Endothelial cell of umbilical vein (primary cell): ENCODE data around the gene SLC1A4. TPM values are rescaled to one million over a fixed set of nuclear protein-coding genes. Genes with fewer than 3 reads are reported as not detected.

Source experiments
- BruUV-seq: library from RNA; stranded (reverse); fragments of 400-500 nt; replicated peaks from 2 replicates; lab custom pipeline; 2021; lab: Mats Ljungman, UMichigan
- CTCF ChIA-PET: fragments of 300-600, 350-600 bp; sonication (Branson Sonifier 250); formaldehyde crosslinking; loops from one replicate; lab custom pipeline; 2021; ENCODE audit warnings: antibody characterized with exemption, inconsistent platforms; lab: Charles Lee
- POLR2A ChIA-PET: fragments of 300-600, 350-600 bp; sonication (Branson Sonifier 250); formaldehyde crosslinking; loops from one replicate; lab custom pipeline; 2021; ENCODE audit warnings: antibody characterized with exemption, inconsistent platforms; lab: Charles Lee
- DNase-seq: peaks from one replicate; pipeline ENCODE4 v3.0.0-alpha.2; 2011; ENCODE audit warnings: low read depth, low spot score
- FAIRE-seq: peaks from 2 replicates; lab custom pipeline; 2011; peaks lifted over from hg19 to GRCh38; lab: Jason Lieb, UNC
- H2AFZ ChIP-seq: 2 replicates; pipeline ENCODE4 v1.6.0; 2012; ENCODE audit warnings: low read depth, low read length, control low read depth, inconsistent platforms
- H3K27ac ChIP-seq: 2 replicates; pipeline ENCODE4 v1.5.1; 2011; ENCODE audit warnings: low read depth, mild to moderate bottlenecking, control low read depth, low read length, moderate library complexity; ENCODE audit not compliant: insufficient read depth
- H3K27me3 ChIP-seq, 2 experiments: 2 replicates each; pipeline versions ENCODE4 v1.6.0 to v1.6.1; 2011; ENCODE audit warnings: low read length in 2 of 2, mixed read lengths in 1 of 2; ENCODE audit not compliant: control insufficient read depth in 2 of 2, insufficient read depth in 2 of 2
- H3K36me3 ChIP-seq, 2 experiments: 2 replicates in 1 of 2; 3 replicates in 1 of 2; pipeline ENCODE4 v1.5.1; 2011; ENCODE audit warnings: low read length in 2 of 2, mild to moderate bottlenecking in 1 of 2, moderate library complexity in 1 of 2; ENCODE audit not compliant: control insufficient read depth in 2 of 2, insufficient read depth in 2 of 2; ENCODE audit errors: extremely low read depth in 1 of 2
- H3K4me1 ChIP-seq: 3 replicates; pipeline ENCODE4 v1.5.1; 2011; ENCODE audit warnings: mild to moderate bottlenecking, low read length; ENCODE audit not compliant: control insufficient read depth, insufficient read depth; ENCODE audit errors: extremely low read depth
- H3K4me2 ChIP-seq: 2 replicates; pipeline ENCODE4 v1.6.1; 2011; ENCODE audit warnings: low read length, control low read depth, mixed read lengths; ENCODE audit not compliant: insufficient read depth
- H3K4me3 ChIP-seq, 3 experiments: fragments of 200-600 bp in 1 of 3; sonication (generic), shearing (Covaris generic) in 1 of 3; replicated peaks in 1 of 3; 2 replicates each; pipeline ENCODE4 v1.5.1; 2011 to 2016; ENCODE audit warnings: control low read depth in 3 of 3, low read length in 3 of 3, mild to moderate bottlenecking in 2 of 3, inconsistent platforms in 1 of 3, low read depth in 1 of 3, moderate library complexity in 1 of 3; ENCODE audit not compliant: insufficient read depth in 1 of 3
- H3K79me2 ChIP-seq: 2 replicates; pipeline ENCODE4 v1.6.0; 2012; ENCODE audit warnings: low read length, inconsistent platforms; ENCODE audit not compliant: control insufficient read depth, insufficient read depth
- H3K9ac ChIP-seq: replicated peaks from 2 replicates; pipeline ENCODE3; 2011; ENCODE audit warnings: low read length, control low read depth; ENCODE audit not compliant: insufficient read depth; ENCODE audit errors: extremely low read depth
- H3K9me1 ChIP-seq: replicated peaks from 3 replicates; pipeline ENCODE4 v1.6.0; 2011; ENCODE audit warnings: mild to moderate bottlenecking, low read length; ENCODE audit not compliant: control insufficient read depth, insufficient read depth; ENCODE audit errors: extremely low read depth
- H3K9me3 ChIP-seq: replicated peaks from 2 replicates; pipeline ENCODE4 v1.5.1; 2012; ENCODE audit warnings: low read length, inconsistent platforms; ENCODE audit not compliant: control insufficient read depth, insufficient read depth
- H4K20me1 ChIP-seq: replicated peaks from 2 replicates; pipeline ENCODE3; 2011; ENCODE audit warnings: mild to moderate bottlenecking, low read length; ENCODE audit not compliant: control insufficient read depth, insufficient read depth; ENCODE audit errors: extremely low read depth
- EZH2 ChIP-seq: IDR thresholded peaks from 2 replicates; pipeline ENCODE4 v1.6.1; 2012; ENCODE audit warnings: borderline replicate concordance, low read depth, mild to moderate bottlenecking, moderate library complexity, low read length, inconsistent platforms; ENCODE audit not compliant: severe bottlenecking
- FOS ChIP-seq: IDR thresholded peaks from 2 replicates; pipeline ENCODE4 v1.6.1; 2011; ENCODE audit warnings: mild to moderate bottlenecking, low read length, moderate library complexity, borderline replicate concordance; ENCODE audit not compliant: insufficient read depth
- GATA2 ChIP-seq: IDR thresholded peaks from 2 replicates; pipeline ENCODE4 v1.7.0; 2011; ENCODE audit warnings: low read depth, mild to moderate bottlenecking, moderate library complexity, mixed read lengths, low read length; ENCODE audit not compliant: insufficient read length, insufficient read depth
- JUN ChIP-seq: IDR thresholded peaks from 2 replicates; pipeline ENCODE4 v1.6.1; 2011; ENCODE audit warnings: borderline replicate concordance, low read depth; ENCODE audit not compliant: insufficient read length, insufficient read depth
- MYC ChIP-seq: IDR thresholded peaks from one replicate; pipeline ENCODE4 v1.6.1; 2011; ENCODE audit warnings: mild to moderate bottlenecking, low read depth, low read length
- POLR2A ChIP-seq: IDR thresholded peaks from 2 replicates; pipeline ENCODE4 v1.6.1; 2012; ENCODE audit warnings: low read depth, mild to moderate bottlenecking, control low read depth, low read length
- POLR2AphosphoS5 ChIP-seq: IDR thresholded peaks from 2 replicates; pipeline ENCODE4 v1.6.1; 2012; ENCODE audit warnings: low read depth, mild to moderate bottlenecking, control low read depth, low read length, moderate library complexity; ENCODE audit not compliant: insufficient read depth
- dilution Hi-C: fragments of 300-500 bp; cut with MboI; formaldehyde crosslinking; loops from one replicate; pipeline ENCODE4 v1.15.0; 2019; ENCODE audit warnings: low sequenced_read_pairs; ENCODE audit not compliant: extremely low pct_ligation_motif_present
- intact Hi-C: fragments of 100-400 bp; cut with micrococcal nuclease; formaldehyde crosslinking; loops from one replicate; pipeline ENCODE4 v1.10.0; 2022
- polyA plus RNA-seq, 4 experiments: library from polyadenylated mRNA; depleted of rRNA in 3 of 4; stranded (reverse) in 3 of 4; unstranded in 1 of 4; fragments of >200 nt; gene quantifications; 2 replicates each; pipeline versions ENCODE4 v1.2.1 to v1.2.3, GENCODE V29; 2011 to 2012; ENCODE audit warnings: missing spikeins in 1 of 4
- total RNA-seq: library from RNA; stranded (reverse); gene quantifications from 2 replicates; pipeline ENCODE4 v1.2.3, GENCODE V29; 2021
- TF ChIP-seq, protein P1 (sequence below): IDR thresholded peaks from 2 replicates; pipeline ENCODE4 v1.6.1; 2011; ENCODE audit not compliant: insufficient read depth, insufficient read length
- TF ChIP-seq, protein P2 (sequence below), 2 donors: IDR thresholded peaks; 1 replicate in 1 of 2; 2 replicates in 1 of 2; pipeline ENCODE4 v1.5.1; 2011; ENCODE audit warnings: low read length in 2 of 2, mild to moderate bottlenecking in 2 of 2, moderate library complexity in 2 of 2, control low read depth in 1 of 2, inconsistent platforms in 1 of 2, low read depth in 1 of 2; ENCODE audit not compliant: insufficient read depth in 1 of 2; ENCODE audit errors: extremely low read depth in 1 of 2

The SLC1A4 gene
- total and polyA plus RNA-seq, 2 donors (not counting 3 experiments of a cell fraction or from before 2014, with no cell fraction given) = 9.9 to 13.9 TPM

DNA sequence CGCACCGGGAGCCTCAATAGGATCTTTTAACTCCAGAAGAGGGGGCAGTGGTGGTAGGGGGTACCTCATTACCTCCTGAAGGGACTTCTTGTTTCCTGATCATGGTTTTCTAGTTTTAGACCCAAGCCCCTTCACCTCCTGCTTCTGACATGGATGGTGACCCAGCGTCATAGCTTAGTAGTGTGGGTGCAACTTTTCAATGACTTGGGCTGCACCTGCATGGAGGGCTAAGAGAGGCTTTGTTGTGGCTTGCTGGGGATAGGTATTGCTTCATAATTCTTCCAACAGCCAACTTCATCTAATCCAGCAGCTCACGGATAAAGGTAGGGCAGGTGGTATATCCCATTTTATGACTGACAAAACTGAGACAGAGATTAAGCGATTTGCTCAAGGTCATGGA is 3.0 kb downstream of the SLC1A4 start:
- no peaks in the 10 kb centered on the region for H3K36me3 ChIP-seq
- BruUV-seq = no TSS peak

More for the DNA sequence above, 3.0 kb downstream of the SLC1A4 start:
- ChIA-PET POLR2A (no interaction called here), CTCF (interaction anchor here (0.7 to 2.2 kb wide), 4 partner anchors 39 to 405 kb away, joined by 3 to 7 read pairs (median 4); no protein-coding TSS in a partner anchor)
- Histone ChIP-seq H3K4me3 (no peak overlapping the region), H3K9me1 (no peaks in the 10 kb centered on the region), H3K27me3 (no peaks in the 10 kb centered on the region), H3K79me2 (no peaks in the 10 kb centered on the region), H2AFZ (no peak overlapping the region), H3K9me3 (no peaks in the 10 kb centered on the region), H4K20me1 (no peaks in the 10 kb centered on the region), H3K4me1 (peaks cover 15% of the 10 kb centered on the region), H3K27ac (no peak overlapping the region), H3K9ac (no peak overlapping the region), H3K4me2 (no peak overlapping the region)
- DNase-seq (no peak), FAIRE-seq (no peak)
- TF ChIP-seq POLR2A (no peak), EZH2 (no peak), JUN (no peak), FOS (no peak), MYC (no peak), GATA2 (no peak), POLR2AphosphoS5 (no peak)
- TF ChIP-seq, protein P1, sequence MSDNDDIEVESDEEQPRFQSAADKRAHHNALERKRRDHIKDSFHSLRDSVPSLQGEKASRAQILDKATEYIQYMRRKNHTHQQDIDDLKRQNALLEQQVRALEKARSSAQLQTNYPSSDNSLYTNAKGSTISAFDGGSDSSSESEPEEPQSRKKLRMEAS = no peak
- TF ChIP-seq, protein P2, sequence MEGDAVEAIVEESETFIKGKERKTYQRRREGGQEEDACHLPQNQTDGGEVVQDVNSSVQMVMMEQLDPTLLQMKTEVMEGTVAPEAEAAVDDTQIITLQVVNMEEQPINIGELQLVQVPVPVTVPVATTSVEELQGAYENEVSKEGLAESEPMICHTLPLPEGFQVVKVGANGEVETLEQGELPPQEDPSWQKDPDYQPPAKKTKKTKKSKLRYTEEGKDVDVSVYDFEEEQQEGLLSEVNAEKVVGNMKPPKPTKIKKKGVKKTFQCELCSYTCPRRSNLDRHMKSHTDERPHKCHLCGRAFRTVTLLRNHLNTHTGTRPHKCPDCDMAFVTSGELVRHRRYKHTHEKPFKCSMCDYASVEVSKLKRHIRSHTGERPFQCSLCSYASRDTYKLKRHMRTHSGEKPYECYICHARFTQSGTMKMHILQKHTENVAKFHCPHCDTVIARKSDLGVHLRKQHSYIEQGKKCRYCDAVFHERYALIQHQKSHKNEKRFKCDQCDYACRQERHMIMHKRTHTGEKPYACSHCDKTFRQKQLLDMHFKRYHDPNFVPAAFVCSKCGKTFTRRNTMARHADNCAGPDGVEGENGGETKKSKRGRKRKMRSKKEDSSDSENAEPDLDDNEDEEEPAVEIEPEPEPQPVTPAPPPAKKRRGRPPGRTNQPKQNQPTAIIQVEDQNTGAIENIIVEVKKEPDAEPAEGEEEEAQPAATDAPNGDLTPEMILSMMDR (IDR thresholded peaks at IDR 0.05; ENCODE audit: extremely low read depth in 1 of 2, insufficient read depth in 1 of 2, low read depth in 1 of 2, low read length in 2 of 2) = no peak
- dilution Hi-C loops (no loop called here), intact Hi-C loops (no loop called here)
